GM19238 (cell line): Measurements from ENCODE around the gene SESTD1.
A peak's percentile ranks its signal among the peaks of the same experiment; 100 is the strongest.

ENCODE experiments used
- DNase-seq: peaks from one replicate; pipeline ENCODE4 v3.0.0; 2011; ENCODE audit warnings: low spot score; ENCODE audit not compliant: insufficient read length

Gene SESTD1, protein sequence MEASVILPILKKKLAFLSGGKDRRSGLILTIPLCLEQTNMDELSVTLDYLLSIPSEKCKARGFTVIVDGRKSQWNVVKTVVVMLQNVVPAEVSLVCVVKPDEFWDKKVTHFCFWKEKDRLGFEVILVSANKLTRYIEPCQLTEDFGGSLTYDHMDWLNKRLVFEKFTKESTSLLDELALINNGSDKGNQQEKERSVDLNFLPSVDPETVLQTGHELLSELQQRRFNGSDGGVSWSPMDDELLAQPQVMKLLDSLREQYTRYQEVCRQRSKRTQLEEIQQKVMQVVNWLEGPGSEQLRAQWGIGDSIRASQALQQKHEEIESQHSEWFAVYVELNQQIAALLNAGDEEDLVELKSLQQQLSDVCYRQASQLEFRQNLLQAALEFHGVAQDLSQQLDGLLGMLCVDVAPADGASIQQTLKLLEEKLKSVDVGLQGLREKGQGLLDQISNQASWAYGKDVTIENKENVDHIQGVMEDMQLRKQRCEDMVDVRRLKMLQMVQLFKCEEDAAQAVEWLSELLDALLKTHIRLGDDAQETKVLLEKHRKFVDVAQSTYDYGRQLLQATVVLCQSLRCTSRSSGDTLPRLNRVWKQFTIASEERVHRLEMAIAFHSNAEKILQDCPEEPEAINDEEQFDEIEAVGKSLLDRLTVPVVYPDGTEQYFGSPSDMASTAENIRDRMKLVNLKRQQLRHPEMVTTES

GRCh38 chr2:179264368-179265081, at the start of gene SESTD1:
Gene SESTD1, minus strand, starts transcription at chr2:179264832. Its CDS starts 72,991 bp downstream, at chr2:179191841.
- DNase-seq: peak; percentile 58

GRCh38 chr2:179313057-179313456, 48.4 kb upstream of the SESTD1 start:
- no peak for DNase-seq

- no peak for DNase-seq
Measured at GRCh38 chr2:179311101-179311500, 46.5 kb upstream of the SESTD1 start.

DNA sequence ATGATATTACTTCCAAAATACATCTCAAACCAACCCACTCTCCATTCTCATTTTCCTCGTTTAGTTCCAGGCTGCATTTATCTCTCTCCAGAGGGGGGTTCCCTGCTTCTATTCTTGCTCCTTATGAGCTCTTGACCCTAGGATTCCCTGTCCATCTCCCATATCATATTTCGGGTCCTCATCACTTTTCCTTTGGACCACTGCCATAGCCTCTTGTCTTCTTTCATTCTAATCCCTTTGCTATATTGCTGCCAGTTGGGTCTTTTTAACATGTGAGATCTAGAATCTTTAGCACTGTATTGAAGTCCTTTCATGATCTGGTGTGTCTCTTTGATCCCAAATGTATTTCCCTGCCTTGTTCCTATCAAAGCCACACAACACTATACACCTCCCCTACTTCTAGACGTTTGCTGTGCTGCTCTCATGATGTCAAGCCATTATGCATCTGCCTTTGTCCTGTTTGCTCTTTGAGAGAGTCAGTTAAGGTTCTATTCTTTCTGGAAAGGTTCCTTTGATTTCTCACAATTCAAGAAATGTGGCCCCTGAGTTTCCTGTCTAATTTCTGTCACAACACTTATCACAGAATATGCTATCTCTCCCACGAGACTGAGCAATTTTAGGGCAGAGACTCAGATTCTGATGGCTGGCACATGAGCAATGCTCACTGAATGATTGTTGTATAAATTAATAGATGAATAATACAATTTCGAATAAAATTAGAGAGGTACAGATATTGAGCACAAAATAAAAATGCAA, 43.2 kb upstream of the SESTD1 start:
- DNase-seq: no peak

DNA sequence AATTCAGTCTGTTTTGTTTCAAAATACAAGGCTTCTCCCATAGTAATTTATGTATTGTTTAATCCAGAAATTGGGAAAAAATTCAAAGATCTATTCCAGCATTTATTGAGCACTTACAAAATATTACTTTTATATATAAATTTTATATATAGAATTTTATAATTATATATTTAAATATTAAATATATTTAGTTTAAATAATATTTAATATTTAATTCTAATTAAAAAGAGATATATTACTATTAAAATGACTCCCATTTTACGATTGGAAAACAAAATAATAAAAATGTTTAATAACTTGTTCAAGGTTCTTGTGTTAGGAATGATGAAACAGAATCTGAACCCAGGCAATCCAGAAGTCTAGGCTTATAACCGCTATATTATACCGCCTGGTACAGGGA, 40.5 kb upstream of the SESTD1 start:
- no peak for DNase-seq

DNA sequence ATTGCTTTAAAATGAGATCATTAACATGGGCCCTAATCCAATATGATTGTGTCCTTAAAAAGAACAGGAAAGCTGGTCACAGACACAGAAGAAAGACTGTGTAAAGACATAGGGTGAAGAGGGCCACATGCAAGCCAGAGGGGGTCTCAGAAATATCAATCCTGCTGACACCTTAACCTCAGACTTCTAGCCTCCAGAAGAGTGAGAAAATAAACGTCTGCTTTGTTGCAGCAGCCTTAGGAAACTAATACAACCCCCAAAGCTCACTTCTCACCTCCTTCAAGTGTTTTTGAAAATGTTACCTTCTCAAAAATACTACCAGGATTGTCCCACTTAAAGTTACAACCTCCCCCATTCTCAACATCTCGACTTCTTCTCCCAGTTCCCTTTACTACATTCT, 39.8 kb upstream of the SESTD1 start:
- no peak for DNase-seq

DNA sequence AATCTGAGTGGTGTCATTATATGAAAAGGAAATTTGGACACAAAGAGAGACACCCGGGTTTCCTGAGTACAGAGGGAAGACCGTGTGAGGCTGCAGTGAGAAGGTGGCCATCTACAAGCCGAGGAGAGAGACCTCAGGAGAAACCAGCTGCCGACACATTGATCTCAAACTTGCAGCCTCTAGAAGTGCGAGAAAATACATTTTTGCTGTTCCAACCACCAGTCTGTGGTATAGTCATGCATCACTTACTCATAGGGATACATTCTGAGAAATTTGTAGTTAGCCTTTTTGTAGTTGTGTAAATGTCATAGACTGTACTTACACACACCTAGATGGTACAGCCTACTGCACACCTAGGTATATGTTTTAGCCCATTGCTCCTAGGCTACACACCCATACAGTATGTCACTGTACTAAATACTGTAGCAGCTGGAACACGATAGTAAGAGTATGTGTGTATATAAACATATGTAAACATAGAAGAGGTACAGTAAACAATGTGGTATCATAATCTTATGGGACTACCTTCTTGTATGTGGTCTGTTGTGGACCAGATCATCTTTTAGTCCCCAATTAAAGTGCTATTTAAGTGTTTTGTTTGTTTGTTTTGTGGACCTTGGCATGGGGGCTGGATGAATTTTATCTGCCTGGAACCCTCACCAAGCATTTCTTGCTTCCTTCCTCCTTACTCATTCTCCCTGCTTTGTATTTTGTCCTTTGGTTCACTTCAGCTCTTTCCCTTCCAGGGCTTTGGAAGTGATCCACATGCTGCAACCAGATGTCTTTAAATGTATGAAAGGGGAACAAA, 38.3 kb upstream of the SESTD1 start:
- DNase-seq: no peak

DNA sequence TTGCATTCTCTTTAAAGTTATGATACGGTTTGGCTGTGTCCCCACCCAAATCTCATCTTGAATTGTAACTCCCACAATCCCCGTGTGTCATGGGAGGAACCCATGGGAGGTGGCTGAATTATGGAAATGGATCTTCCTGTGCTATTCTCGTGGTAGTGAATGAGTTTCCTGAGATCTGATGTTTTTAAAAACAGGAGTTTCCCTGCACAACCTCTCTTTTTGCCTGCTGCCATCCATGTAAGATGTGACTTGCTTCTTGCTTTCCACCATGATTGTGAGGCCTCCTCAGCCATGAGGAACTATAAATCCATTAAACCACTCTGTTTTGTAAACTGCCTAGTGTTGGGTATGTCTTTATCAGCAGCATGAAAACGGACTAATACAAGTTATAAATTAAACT, 37.5 kb upstream of the SESTD1 start:
- no peak for DNase-seq

GRCh38 chr2:179298666-179299065, 34.0 kb upstream of the SESTD1 start:
- DNase-seq: no peak

- no peak for DNase-seq
Measured at GRCh38 chr2:179297927-179298326, 33.3 kb upstream of the SESTD1 start.

- DNase-seq: no peak
Measured at GRCh38 chr2:179290329-179290728, 25.7 kb upstream of the SESTD1 start.

GRCh38 chr2:179285060-179285459, 20.4 kb upstream of the SESTD1 start:
- no peak for DNase-seq

- DNase-seq: no peak
Measured at GRCh38 chr2:179277429-179278196, 13.0 kb upstream of the SESTD1 start.

GRCh38 chr2:179275253-179276012, 10.8 kb upstream of the SESTD1 start:
- DNase-seq: no peak

GRCh38 chr2:179274749-179275148, 10.1 kb upstream of the SESTD1 start:
- DNase-seq: no peak

DNA sequence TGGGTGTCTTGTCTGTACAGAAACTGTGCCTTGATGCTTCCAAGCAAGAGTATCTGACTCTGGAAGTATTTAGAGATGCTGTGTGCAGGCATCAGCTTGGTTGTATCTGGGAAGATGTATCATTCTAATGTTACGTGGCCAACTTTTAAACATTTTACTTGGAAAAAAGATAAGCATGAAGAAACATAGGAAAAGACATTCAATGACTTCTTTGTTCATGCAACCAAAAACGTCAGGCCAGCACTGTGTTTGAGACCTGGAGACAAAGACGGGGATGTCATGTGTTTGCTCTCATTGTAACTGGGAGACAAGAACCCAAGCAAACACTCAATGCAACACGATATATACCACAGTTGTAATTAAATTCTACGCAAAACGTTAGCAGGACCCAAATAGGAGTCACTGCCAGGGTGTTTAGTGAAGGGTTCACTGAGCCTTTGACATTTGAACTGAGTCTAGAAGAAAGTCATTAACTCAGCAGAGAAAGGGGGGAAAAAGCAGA, 8.9 kb upstream of the SESTD1 start:
- DNase-seq: no peak

GRCh38 chr2:179272406-179273192, 8.0 kb upstream of the SESTD1 start:
- DNase-seq: no peak

- DNase-seq: no peak
Measured at GRCh38 chr2:179270689-179271088, 6.1 kb upstream of the SESTD1 start.
